Breast epithelium (tissue), 4 donors: ENCODE data around the gene BTBD6. TPM values are rescaled to one million over a fixed set of nuclear protein-coding genes. Genes with fewer than 3 reads are reported as not detected.

Experiments used
- DNase-seq, 2 donors: peaks; one replicate each; pipeline ENCODE4 v3.0.0-alpha.2; 2019; ENCODE audit warnings: low spot score in 2 of 2
- H3K27ac ChIP-seq, 2 donors: fragments of 200-600 bp; sonication (generic) in 1 of 2; one replicate each; pipeline ENCODE4 v1.5.1; 2016 to 2019; ENCODE audit warnings: mild to moderate bottlenecking in 1 of 2
- H3K27me3 ChIP-seq, 2 donors: fragments of 200-600 bp; sonication (generic) in 1 of 2; one replicate each; pipeline versions ENCODE4 v1.5.1 to v1.6.0; 2017 to 2019; ENCODE audit warnings: control low read depth in 1 of 2, mild to moderate bottlenecking in 1 of 2
- H3K36me3 ChIP-seq: fragments of 200-600 bp; one replicate; pipeline ENCODE4 v1.5.1; 2019
- H3K4me1 ChIP-seq, 2 donors: fragments of 200-600 bp; sonication (generic); one replicate each; pipeline ENCODE4 v1.5.1; 2016 to 2019; ENCODE audit warnings: control low read depth in 1 of 2
- H3K4me3 ChIP-seq, 3 donors: fragments of 200-600 bp; sonication (generic); 1 replicate in 2 of 3; 2 replicates in 1 of 3; pipeline ENCODE4 v1.5.1; 2016 to 2019; ENCODE audit warnings: mild to moderate bottlenecking in 3 of 3, moderate library complexity in 2 of 3
- H3K9me3 ChIP-seq, 2 donors: fragments of 200-600 bp; sonication (generic) in 1 of 2; one replicate each; pipeline ENCODE4 v1.5.1; 2016 to 2019; ENCODE audit warnings: control low read depth in 1 of 2
- POLR2A ChIP-seq: fragments of 450-650 bp; IDR thresholded peaks from one replicate; pipeline ENCODE4 v1.6.1; 2016; ENCODE audit warnings: antibody characterized with exemption, mild to moderate bottlenecking, moderate library complexity
- POLR2AphosphoS5 ChIP-seq, 3 donors: sonication (generic); formaldehyde crosslinking; IDR thresholded peaks; one replicate each; pipeline ENCODE4 v1.6.1; 2017; ENCODE audit warnings: antibody characterized with exemption in 3 of 3
- intact Hi-C: fragments of 100-400 bp; cut with DNase I; formaldehyde crosslinking; loops from one replicate; pipeline ENCODE4 v1.15.1; 2023; ENCODE audit warnings: low total_unique reads
- total RNA-seq, 3 donors: library from RNA; depleted of rRNA; stranded (reverse); fragments of >200 nt; gene quantifications; one replicate each; pipeline ENCODE4 v1.1.0, GENCODE V29; 2016
- TF ChIP-seq, protein P1 (sequence below), 3 donors: fragments of 450-650 bp; IDR thresholded peaks; one replicate each; pipeline ENCODE4 v1.5.1; 2016 to 2017; ENCODE audit warnings: antibody characterized with exemption in 3 of 3, mild to moderate bottlenecking in 3 of 3, moderate library complexity in 3 of 3

The BTBD6 gene
- total RNA-seq, 3 donors from 2014 or later, result 37.0 to 86.1 (median 41.0) TPM

DNA sequence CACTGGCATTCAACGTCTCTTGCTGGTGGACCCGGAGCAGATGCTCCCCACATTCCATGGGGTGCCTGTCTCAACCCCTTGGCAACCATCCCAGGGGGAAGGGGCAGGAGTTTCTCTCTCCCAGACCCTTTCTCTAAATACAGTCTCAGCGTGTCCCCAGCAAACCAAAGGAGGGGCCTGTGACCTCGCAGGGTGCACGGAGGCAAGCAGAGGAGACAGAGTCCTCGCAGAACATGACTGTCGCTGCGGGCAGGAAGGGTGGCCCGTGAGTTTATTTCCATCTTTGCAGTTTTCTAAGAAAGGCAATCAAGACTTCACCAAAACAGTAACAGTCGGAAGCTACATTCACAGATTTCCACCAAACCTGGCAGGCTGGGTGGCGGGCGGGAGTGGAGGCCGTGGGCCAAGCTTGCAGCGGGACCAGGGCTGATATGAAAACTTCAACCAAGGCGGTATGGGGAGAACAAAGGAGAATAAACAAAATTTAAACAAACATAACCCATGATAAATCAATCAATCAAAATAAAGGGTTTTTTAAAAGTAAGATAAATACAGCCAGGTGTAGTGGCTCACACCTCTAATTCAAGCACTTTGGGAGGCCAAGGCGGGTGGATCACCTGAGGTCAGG lies 33.9 kb downstream of the BTBD6 start:
- Histone ChIP-seq H3K4me1 (no peaks in the 10 kb centered on the region), H3K27me3 (no peaks in the 10 kb centered on the region), H3K36me3 (no peaks in the 10 kb centered on the region), H3K4me3 (no peak overlapping the region), H3K9me3 (no peaks in the 10 kb centered on the region), H3K27ac (no peak overlapping the region)
- intact Hi-C loops, result no loop called here
- no peak for DNase-seq
- TF ChIP-seq POLR2A, result no peak
- TF ChIP-seq POLR2AphosphoS5 (IDR thresholded peaks at IDR 0.05), result no peak
- TF ChIP-seq, protein P1, sequence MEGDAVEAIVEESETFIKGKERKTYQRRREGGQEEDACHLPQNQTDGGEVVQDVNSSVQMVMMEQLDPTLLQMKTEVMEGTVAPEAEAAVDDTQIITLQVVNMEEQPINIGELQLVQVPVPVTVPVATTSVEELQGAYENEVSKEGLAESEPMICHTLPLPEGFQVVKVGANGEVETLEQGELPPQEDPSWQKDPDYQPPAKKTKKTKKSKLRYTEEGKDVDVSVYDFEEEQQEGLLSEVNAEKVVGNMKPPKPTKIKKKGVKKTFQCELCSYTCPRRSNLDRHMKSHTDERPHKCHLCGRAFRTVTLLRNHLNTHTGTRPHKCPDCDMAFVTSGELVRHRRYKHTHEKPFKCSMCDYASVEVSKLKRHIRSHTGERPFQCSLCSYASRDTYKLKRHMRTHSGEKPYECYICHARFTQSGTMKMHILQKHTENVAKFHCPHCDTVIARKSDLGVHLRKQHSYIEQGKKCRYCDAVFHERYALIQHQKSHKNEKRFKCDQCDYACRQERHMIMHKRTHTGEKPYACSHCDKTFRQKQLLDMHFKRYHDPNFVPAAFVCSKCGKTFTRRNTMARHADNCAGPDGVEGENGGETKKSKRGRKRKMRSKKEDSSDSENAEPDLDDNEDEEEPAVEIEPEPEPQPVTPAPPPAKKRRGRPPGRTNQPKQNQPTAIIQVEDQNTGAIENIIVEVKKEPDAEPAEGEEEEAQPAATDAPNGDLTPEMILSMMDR (IDR thresholded peaks at IDR 0.05), result no peak

DNA sequence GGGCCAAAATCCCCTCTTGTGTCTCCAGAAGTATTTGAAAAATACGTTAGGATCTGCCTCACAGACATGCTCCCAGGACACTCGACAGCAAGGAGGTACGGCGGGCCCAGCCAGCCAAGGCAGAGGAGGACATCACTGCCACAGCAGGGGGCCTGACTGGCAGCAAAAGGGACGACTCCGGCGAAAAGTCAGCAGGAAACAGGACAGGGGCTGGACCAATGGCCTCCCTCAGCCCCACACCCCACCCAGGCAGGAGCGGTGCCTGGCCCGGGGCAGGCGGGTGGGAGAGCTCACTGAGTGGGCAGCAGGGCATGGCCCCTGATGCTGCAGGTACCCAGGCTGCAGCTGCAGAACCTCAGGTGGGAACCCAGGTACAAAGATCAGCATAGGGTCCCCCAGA lies 34.7 kb downstream of the BTBD6 start:
- Histone ChIP-seq H3K36me3 (no peaks in the 10 kb centered on the region), H3K4me3 (no peak overlapping the region), H3K9me3 (no peaks in the 10 kb centered on the region), H3K4me1 (no peaks in the 10 kb centered on the region), H3K27me3 (no peaks in the 10 kb centered on the region), H3K27ac (no peak overlapping the region)
- TF ChIP-seq POLR2AphosphoS5 (IDR thresholded peaks at IDR 0.05), result no peak
- TF ChIP-seq, protein P1 (IDR thresholded peaks at IDR 0.05), result no peak
- DNase-seq, result no peak
- intact Hi-C loops, result no loop called here

DNA sequence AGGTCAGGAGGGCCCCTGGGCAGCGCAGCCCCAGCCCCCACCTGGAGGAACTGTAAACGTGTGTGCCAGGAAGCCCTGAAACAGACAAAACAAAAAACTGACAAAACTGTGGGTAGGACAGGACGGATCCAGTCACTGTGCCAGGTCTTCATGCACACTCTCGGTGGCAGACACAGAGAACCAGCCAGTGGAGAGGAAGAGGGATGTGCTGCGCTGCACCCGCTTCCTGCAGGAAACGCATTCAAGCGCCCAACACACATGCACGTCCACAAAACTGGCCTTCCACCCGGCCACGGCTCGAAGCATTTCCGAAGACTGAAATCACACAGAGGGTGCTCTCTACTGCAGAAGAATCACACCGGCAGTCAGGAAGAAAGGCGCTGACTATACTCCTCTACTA lies 35.6 kb downstream of the BTBD6 start:
- no peak for DNase-seq
- Histone ChIP-seq H3K36me3 (no peaks in the 10 kb centered on the region), H3K9me3 (no peaks in the 10 kb centered on the region), H3K4me3 (no peak overlapping the region), H3K27me3 (no peaks in the 10 kb centered on the region), H3K4me1 (no peaks in the 10 kb centered on the region), H3K27ac (no peak overlapping the region)
- intact Hi-C loops, result no loop called here
- TF ChIP-seq POLR2A, result no peak
- TF ChIP-seq, protein P1 (IDR thresholded peaks at IDR 0.05), result no peak
- TF ChIP-seq POLR2AphosphoS5 (IDR thresholded peaks at IDR 0.05), result no peak

DNA sequence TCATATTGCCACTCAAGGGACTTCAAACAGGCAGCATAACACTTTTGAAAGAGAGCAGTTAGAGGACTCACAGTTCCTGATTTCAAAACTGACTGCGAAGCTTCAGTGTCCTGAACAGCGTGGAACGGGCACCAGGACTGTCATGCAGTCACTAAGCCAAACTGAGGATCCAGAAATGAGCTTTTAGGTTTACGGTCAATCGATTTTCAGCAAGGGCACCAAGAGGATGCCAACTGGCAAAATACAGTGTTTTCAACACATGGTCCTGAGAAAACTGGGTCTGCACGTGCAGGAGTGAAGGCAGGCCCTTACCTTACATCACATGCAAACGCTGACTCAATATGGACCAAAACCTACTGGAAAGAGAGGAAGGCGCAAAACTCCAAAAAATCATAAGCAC lies 36.8 kb downstream of the BTBD6 start:
- no peaks in the 10 kb centered on the region for H3K4me1 ChIP-seq
- intact Hi-C loops, result no loop called here
- H3K27ac ChIP-seq, result no peak overlapping the region
- H3K36me3 ChIP-seq, result no peaks in the 10 kb centered on the region
- DNase-seq, result no peak
- H3K27me3 ChIP-seq, result no peaks in the 10 kb centered on the region
- H3K9me3 ChIP-seq, result no peaks in the 10 kb centered on the region
- H3K4me3 ChIP-seq, result no peak overlapping the region
- TF ChIP-seq, protein P1 (IDR thresholded peaks at IDR 0.05), result no peak
- no peak for TF ChIP-seq POLR2A
- no peak for TF ChIP-seq POLR2AphosphoS5 (IDR thresholded peaks at IDR 0.05)

DNA sequence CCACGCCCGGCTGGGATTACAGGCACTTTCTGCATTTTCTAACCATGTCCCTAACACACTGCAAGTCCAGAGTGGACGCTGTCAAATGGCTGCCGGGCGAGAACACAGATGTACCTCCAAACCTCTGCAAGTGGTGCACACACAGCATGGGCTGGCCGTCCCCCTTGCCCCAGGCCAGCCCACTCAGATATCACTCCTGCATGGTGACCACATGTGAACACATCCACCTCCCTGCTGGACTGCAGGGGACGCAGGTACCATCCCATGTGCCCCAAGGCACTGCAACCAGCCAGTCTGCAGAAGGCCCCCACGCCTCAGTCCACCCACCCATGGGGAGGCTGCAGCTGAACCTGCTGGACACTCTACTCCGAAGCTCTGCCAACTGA lies 38.4 kb downstream of the BTBD6 start:
- no peaks in the 10 kb centered on the region for H3K36me3 ChIP-seq
- H3K27ac ChIP-seq, result no peak overlapping the region
- intact Hi-C loops, result no loop called here
- no peak for DNase-seq
- H3K4me1 ChIP-seq, result no peaks in the 10 kb centered on the region
- no peak overlapping the region for H3K4me3 ChIP-seq
- no peaks in the 10 kb centered on the region for H3K27me3 ChIP-seq
- H3K9me3 ChIP-seq, result no peaks in the 10 kb centered on the region
- TF ChIP-seq POLR2AphosphoS5 (IDR thresholded peaks at IDR 0.05) (no peak), POLR2A (no peak)
- TF ChIP-seq, protein P1 (IDR thresholded peaks at IDR 0.05), result no peak
